Mucosa of stomach (tissue), 1 donor: ENCODE measurements around the gene MIEF1.

ENCODE experiments used
- H3K27me3 ChIP-seq: one replicate; pipeline ENCODE4 v1.7.0; 2013; ENCODE audit warnings: mild to moderate bottlenecking, low read length; ENCODE audit not compliant: control insufficient read depth, insufficient read depth
- H3K36me3 ChIP-seq: one replicate; pipeline ENCODE4 v1.7.0; 2013; ENCODE audit warnings: low read length; ENCODE audit not compliant: control insufficient read depth, insufficient read depth
- H3K4me1 ChIP-seq: one replicate; pipeline ENCODE4 v1.7.0; 2013; ENCODE audit warnings: mild to moderate bottlenecking, low read length; ENCODE audit not compliant: control insufficient read depth, insufficient read depth
- H3K4me3 ChIP-seq: one replicate; pipeline ENCODE4 v1.7.0; 2013; ENCODE audit warnings: low read length
- H3K9ac ChIP-seq: one replicate; pipeline ENCODE4 v1.7.0; 2013; ENCODE audit warnings: mild to moderate bottlenecking, low read length, moderate library complexity
- H3K9me3 ChIP-seq: one replicate; pipeline ENCODE4 v1.7.0; 2013; ENCODE audit warnings: mild to moderate bottlenecking, low read length, moderate library complexity; ENCODE audit not compliant: control insufficient read depth
- donor health status: Pancreatic carcinoma.

MIEF1 gene

DNA sequence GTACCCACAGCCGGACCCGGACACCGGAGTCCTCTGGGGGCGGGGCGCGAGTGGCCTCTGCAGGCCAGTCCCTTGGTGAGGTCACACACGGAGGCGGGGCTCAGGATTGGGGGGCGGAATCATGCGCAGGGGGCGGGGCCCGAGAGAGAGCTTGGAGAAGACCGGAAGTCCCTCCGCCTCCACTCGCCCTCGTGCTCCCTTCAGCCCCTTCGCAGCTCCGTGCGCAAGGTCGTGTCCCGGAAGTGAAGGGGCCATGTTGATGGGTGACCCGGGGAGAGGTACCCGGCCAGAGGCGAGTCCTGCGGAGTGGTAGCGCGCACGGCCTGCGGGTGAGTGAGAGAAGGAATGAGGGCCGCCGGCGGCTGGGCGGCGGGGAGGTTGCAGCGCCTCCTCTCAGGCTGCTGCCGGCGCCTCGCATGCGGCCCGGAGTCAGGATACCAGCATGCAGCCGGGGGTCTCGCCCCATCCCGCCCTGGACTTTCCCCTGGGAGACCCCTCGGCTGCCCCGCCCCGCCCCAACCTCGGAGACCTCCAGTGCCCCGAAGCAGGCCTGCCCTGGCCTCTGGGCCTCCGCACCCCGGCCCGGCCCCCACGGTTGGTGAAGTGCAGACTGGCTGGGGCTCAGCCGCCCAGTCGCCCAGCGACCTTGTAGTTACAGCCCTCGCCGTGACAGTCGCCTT lies at the start of gene MIEF1:
Gene MIEF1, plus strand, starts transcription at position 182 of the 680 bp plus-strand sequence. CDS start 9,005 bp downstream, outside the sequence.
- H3K4me1 ChIP-seq: peaks cover 29% of the 10 kb centered on the region
- peak within 1 kb of the TSS; percentile 81 for H3K9ac ChIP-seq
- H3K4me3 ChIP-seq: peak within 1 kb of the TSS; percentile 82
- no peaks in the 10 kb centered on the region for H3K27me3 ChIP-seq
- H3K36me3 ChIP-seq: no peaks in the 10 kb centered on the region
- H3K9me3 ChIP-seq: no peaks in the 10 kb centered on the region

DNA sequence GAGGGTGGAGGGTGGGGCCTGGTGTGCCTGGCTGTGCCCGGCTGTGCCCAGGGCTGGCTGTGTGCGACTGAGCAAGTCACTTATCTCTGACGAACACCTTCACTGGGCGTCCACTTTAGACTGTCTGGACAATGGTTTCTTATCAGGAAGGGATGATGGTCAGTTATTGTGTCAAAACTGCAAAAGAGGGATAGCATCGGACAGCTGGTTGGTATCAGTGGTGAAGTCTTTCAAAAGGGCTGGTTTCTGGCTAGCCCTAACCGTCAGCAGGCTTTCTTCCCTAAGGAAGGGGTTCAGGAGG lies 49.4 kb upstream of the MIEF1 start:
- peaks cover 13% of the 10 kb centered on the region for H3K27me3 ChIP-seq
- no peaks in the 10 kb centered on the region for H3K36me3 ChIP-seq
- peak overlapping the region; percentile 34 for H3K9ac ChIP-seq
- no peak overlapping the region for H3K4me3 ChIP-seq
- peaks cover 56% of the 10 kb centered on the region for H3K4me1 ChIP-seq
- H3K9me3 ChIP-seq: no peaks in the 10 kb centered on the region

DNA sequence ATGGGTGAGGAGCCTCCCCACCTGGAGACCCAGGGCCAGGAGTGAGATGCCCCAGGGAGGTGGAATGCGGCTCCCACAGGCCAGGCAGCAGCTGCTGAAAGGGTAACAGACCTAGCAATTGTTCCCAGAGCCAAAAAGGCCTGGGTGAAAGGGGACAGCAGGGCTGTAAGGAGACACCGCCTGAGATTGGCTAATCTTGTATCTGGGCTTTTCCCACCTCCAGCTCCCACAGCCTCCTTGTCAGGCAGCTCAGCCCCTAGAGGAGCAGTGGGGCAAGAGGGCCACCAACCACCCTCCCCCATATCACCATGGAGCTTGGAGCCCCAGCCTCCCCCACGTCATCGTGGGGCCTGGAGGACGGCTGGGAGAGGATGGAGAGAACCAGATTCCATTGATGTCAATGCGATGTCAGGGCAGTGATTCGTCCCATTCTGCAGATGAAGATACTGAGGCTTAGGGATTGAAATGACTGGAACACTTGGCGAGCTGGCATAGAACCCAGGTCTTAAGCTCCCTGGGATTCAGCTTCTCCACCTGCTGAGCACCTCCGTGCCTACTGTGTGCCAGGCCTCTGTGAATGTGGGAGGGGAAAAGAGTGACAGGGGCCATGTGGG lies 48.2 kb upstream of the MIEF1 start:
- Histone ChIP-seq H3K4me1 (peaks cover 51% of the 10 kb centered on the region), H3K27me3 (peaks cover 25% of the 10 kb centered on the region), H3K36me3 (no peaks in the 10 kb centered on the region), H3K4me3 (peak overlapping the region; percentile 47), H3K9me3 (no peaks in the 10 kb centered on the region), H3K9ac (peak overlapping the region; percentile 34)

DNA sequence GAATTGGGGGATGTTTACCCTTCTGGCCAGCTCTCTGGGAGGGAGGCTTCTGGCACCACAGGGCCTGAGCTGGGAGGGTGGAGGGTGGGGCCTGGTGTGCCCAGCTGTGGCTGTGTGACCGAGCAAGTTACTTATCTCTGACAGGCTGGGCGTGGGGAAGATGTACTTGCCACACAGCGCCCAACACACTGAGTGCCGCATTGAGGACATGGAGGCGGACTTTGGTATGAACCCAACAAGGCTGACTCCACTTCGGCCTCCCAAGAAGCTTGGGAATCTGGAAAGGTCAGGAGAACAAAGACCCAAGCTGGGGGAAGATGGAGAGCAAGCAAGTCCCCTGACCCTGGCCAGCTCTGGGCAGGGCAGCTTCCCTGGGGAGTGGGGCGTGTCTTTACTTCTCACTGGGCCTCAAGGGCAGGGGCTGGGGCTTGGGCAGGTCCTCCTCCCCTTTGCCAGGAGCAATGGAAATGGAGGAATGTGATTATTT lies 47.7 kb upstream of the MIEF1 start:
- Histone ChIP-seq H3K27me3 (peaks cover 30% of the 10 kb centered on the region), H3K9ac (peak overlapping the region; percentile 14), H3K4me3 (peak overlapping the region; percentile 47), H3K36me3 (no peaks in the 10 kb centered on the region), H3K4me1 (peaks cover 46% of the 10 kb centered on the region), H3K9me3 (no peaks in the 10 kb centered on the region)

DNA sequence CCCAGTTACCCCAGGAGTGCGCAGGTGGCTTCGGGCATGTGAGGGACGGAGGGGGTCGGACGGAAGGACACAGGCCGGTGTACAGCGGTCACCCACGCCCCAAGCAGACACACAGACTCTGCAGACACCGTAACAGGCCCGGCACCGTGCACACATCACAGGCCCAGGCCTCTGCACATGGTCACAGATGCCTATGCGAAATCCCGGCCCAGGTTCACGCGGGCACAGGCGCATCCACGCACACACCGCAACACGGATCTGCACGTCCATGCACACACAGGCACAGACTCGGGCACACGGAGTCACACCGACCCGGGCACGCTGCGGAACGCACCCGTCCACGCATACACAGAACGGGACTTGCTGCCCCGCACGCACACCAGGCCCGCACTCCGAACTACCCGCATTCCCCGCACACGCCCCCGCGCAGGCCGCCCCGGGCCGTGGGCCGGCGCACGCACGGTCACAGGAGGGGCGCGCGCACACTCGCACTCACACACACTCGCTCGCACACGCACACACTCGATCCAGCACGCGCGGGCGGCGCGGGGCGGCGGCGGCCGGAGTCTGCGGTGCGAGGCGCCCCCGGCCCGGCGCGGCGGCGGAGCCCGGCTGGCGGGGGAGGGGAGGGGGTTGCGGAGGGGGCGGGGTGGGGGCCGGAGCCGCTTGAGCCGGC lies 45.4 kb upstream of the MIEF1 start, which contains the start of gene MGAT3:
Gene MGAT3, plus strand, starts transcription at position 491 of the 676 bp plus-strand sequence. CDS start 30,336 bp downstream, outside the sequence.
- Histone ChIP-seq H3K9me3 (no peaks in the 10 kb centered on the region), H3K4me3 (no peak within 1 kb of the TSS), H3K36me3 (no peaks in the 10 kb centered on the region), H3K27me3 (peaks cover 35% of the 10 kb centered on the region), H3K9ac (no peak within 1 kb of the TSS), H3K4me1 (peaks cover 40% of the 10 kb centered on the region)

DNA sequence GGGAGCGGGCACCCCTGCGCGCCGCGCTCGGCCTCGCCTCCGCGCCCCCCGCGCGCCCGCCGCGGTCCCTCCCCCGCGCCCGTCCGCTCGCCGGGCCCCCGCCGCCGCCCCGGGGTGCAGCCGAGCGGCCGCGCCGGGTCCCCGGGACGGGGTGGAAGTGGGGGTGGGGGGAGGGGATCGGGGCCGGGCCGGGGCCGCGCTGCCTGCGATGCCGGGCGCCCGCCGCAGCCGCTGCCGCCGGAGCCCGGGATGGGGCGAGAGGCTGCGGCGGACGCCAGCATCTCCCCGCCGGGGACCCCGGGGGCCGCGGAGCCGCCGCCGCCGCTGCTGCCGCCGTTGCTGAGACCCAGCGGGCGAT lies 44.9 kb upstream of the MIEF1 start:
- Histone ChIP-seq H3K27me3 (peaks cover 35% of the 10 kb centered on the region), H3K4me1 (peaks cover 36% of the 10 kb centered on the region), H3K4me3 (no peak overlapping the region), H3K9ac (no peak overlapping the region), H3K9me3 (no peaks in the 10 kb centered on the region), H3K36me3 (no peaks in the 10 kb centered on the region)

DNA sequence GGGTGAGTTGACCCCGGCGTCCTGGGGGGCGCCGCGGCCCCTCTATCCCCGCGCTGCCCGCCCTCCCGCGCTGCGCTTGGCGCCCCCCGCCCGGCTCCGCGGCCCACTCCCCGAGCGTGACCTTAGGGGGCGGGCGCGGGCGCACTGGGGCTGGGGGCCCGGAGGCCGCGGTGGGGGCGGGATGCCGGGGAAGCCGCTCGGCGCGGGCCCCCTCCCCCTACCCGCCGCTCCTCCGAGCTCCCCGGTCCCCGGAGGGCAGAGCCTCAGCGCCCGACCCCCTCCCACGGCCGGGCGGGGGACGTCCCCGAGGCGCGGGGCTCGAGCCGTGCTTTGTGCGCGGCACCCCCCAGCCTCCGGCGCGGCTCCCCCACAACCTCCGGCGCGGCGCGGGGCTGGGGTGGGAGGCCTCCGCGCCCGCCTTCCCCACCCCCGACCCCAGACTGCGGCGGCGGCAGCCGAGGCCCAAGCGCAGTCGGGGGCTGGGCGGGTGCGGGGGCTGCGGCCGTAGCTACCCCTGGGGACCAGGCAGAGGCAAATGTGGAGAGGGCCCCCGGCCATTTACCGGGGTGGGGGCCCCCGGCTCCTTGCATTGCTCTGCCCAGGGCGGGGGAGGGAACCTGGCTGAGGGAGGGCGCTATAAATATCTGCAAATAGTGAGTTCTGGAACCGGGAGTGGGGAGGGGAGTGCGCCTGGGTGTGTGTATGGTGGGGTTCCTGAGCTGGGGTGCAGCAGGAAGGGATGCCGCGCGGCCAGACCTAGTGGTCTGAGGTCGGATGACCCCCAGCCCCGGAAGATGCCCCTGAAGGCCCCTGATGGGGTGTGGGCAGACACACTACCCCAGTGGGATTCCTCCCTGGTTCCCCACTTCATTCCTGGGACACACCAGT lies 44.3 kb upstream of the MIEF1 start:
- Histone ChIP-seq H3K9ac (peak overlapping the region; percentile 34), H3K27me3 (peaks cover 35% of the 10 kb centered on the region), H3K9me3 (no peaks in the 10 kb centered on the region), H3K4me3 (no peak overlapping the region), H3K4me1 (peaks cover 30% of the 10 kb centered on the region), H3K36me3 (no peaks in the 10 kb centered on the region)

DNA sequence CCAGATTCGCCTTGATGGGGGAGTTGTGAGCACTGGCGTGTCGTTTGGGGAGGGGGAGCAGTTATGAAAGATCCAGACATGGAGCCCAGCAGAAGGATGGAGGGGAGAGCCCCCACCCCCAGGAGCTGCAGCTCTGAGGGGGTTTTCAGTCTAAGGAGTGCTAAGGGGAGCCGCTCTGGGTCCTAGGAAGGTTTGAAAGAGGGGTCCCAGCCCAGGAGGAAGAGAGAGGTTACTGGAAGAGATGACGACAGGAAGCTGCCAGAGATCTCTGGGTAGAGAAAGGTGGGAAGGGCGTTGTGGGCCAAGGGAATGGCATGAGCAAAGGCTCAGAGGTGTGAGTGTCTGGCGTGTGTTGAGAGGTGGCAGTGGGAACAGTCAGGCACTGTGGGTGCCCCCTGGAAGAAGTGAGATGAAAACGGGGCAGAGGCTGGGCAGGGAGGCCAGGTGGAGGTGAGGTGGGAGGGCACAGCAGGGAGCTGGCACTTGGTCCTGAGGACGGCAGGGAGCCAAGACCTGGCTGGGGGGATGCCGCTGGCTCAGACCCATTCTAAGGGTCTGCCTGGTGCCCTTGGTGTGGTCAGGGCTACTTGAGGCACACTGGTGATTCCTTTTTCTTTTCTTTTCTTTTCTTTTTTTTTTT lies 43.5 kb upstream of the MIEF1 start:
- Histone ChIP-seq H3K9me3 (no peaks in the 10 kb centered on the region), H3K4me1 (peaks cover 22% of the 10 kb centered on the region), H3K4me3 (no peak overlapping the region), H3K36me3 (no peaks in the 10 kb centered on the region), H3K27me3 (peaks cover 35% of the 10 kb centered on the region), H3K9ac (peak overlapping the region; percentile 34)

DNA sequence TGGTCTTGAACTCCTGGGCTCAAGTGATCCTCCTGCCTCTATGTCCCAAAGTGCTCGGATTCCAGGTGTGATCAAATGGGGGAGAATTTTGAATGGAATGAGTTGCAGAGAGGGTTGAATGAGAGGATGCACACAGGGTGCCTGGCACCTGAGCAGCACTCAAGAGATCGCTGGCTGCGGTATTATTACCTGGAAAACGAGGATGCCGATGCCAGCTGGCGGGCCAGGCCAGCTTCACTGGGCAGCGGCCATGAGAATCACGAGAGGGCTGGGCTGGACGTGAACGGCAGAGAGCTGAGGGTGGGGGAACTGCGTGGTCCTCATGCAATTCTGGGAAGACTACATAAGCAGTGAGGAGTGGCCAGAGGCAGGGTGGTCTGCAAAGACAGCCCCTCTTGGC lies 42.4 kb upstream of the MIEF1 start:
- Histone ChIP-seq H3K27me3 (peaks cover 35% of the 10 kb centered on the region), H3K4me3 (no peak overlapping the region), H3K9me3 (no peaks in the 10 kb centered on the region), H3K36me3 (no peaks in the 10 kb centered on the region), H3K4me1 (peaks cover 11% of the 10 kb centered on the region), H3K9ac (no peak overlapping the region)

DNA sequence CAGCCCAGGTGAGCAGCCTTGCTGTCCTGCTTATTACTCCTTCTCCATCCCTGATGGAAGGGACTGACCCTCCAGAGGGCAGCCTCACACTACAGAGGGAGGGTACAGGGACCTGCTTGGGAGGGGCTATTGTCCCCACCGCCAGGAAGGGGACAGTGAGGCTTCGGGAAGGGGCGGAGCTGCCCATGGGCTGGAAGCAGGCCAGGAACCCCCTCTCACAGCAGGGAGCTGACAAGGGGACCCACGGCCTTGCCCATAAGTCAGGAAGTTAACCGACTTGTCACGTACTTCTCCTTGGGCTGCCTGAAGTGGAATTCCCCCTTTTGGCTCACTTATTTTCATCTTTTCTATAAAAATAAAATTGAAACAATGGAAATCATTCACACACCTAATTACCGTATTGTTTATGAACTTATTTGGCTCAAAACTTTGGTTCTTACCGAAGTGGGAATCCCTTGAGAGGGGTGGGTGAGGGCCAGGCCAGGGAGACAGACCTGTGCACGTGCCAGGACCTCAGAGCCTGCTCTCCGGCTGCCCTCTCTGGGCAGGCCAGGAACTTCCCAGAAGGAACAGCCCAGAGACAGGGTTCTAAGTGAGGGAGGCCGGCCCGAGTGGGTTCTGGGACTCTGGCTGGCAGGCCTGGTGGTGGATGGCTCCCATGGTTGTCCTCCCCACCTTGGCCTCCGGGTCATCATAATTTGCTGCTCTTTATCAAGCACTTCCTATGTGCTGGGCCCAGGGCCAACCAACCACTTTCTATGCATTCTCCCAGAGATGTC lies 39.5 kb upstream of the MIEF1 start:
- H3K36me3 ChIP-seq: no peaks in the 10 kb centered on the region
- no peak overlapping the region for H3K9ac ChIP-seq
- H3K9me3 ChIP-seq: no peaks in the 10 kb centered on the region
- H3K4me1 ChIP-seq: peaks cover 28% of the 10 kb centered on the region
- H3K4me3 ChIP-seq: no peak overlapping the region
- H3K27me3 ChIP-seq: peaks cover 23% of the 10 kb centered on the region

DNA sequence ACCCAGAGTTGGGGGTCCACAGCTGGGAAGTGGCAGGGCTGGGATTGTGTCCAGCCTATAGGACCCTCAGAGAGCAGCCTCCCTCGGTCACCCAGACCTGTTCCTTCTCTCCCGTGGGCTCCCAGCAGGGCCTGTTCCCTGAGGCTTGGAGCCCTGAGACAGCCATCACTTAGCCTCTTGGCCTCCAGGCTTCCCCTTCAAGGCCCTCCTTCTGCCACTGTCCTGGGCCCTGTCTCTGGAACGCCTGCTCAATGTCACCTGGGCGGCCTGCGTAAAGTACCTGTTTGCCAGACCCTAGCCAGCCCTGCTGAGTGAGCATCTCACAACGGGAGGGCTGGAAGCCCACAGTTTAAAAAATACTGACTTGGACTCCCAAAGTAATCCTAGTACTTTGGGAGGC lies 38.8 kb upstream of the MIEF1 start:
- Histone ChIP-seq H3K4me1 (peaks cover 23% of the 10 kb centered on the region), H3K27me3 (peaks cover 16% of the 10 kb centered on the region), H3K36me3 (no peaks in the 10 kb centered on the region), H3K9me3 (no peaks in the 10 kb centered on the region), H3K9ac (no peak overlapping the region), H3K4me3 (no peak overlapping the region)
